K562 (cell line): ENCODE results near the gene ANAPC16. TPM values are rescaled to one million over a fixed set of nuclear protein-coding genes. Genes with fewer than 3 reads are reported as not detected.

Experiments used
- CBFA2T2 ChIP-seq: fragments of 450-650 bp; conservative IDR thresholded peaks from 2 replicates; pipeline ENCODE4 v1.6.1; 2017; ENCODE audit warnings: mild to moderate bottlenecking
- CTCF ChIP-seq, 3 experiments: IDR thresholded peaks in 2 of 3; conservative IDR thresholded peaks in 1 of 3; 2 replicates each; pipeline ENCODE4 v1.5.1; 2011 to 2012; ENCODE audit warnings: low read length in 3 of 3, mild to moderate bottlenecking in 3 of 3, control low read depth in 2 of 3, improper control_type of control experiment in 1 of 3, inconsistent platforms in 1 of 3, low read depth in 1 of 3, mixed read lengths in 1 of 3, moderate library complexity in 1 of 3; ENCODE audit not compliant: insufficient read depth in 2 of 3
- DNMT1 ChIP-seq: fragments of 450-650 bp; IDR thresholded peaks from 2 replicates; pipeline ENCODE4 v1.6.1; 2016; ENCODE audit warnings: antibody characterized with exemption, mild to moderate bottlenecking
- E2F3 ChIP-seq: fragments of 250-450 bp; sonication (Bioruptor Pico); IDR thresholded peaks from 2 replicates; pipeline ENCODE4 v1.4.0; 2020; ENCODE audit warnings: mild to moderate bottlenecking
- HDGF ChIP-seq: fragments of 450-650 bp; IDR thresholded peaks from 2 replicates; pipeline ENCODE4 v1.6.1; 2016
- HES1 ChIP-seq: fragments of 450-650 bp; IDR thresholded peaks from 2 replicates; pipeline ENCODE4 v1.6.1; 2016; ENCODE audit warnings: low read depth, mild to moderate bottlenecking, moderate library complexity
- ID3 ChIP-seq, 2 experiments: fragments of 250-450 bp in 1 of 2; fragments of 450-650 bp in 1 of 2; sonication (Bioruptor Pico) in 1 of 2; IDR thresholded peaks; 2 replicates each; pipeline versions ENCODE4 v1.6.1 to v1.8.0; 2016 to 2021; ENCODE audit warnings: mild to moderate bottlenecking in 2 of 2, moderate library complexity in 2 of 2, missing compliant biosample characterization in 1 of 2, missing genetic modification characterization in 1 of 2
- KDM1A ChIP-seq, 2 experiments: fragments of 450-650 bp; IDR thresholded peaks; 2 replicates each; pipeline ENCODE4 v1.6.1; 2016; ENCODE audit warnings: mild to moderate bottlenecking in 2 of 2
- MTA2 ChIP-seq: fragments of 450-650 bp; IDR thresholded peaks from 2 replicates; pipeline ENCODE4 v1.6.1; 2016; ENCODE audit warnings: low read depth
- NCOA1 ChIP-seq: fragments of 450-650 bp; IDR thresholded peaks from 2 replicates; pipeline ENCODE4 v1.6.1; 2016; ENCODE audit warnings: low read depth
- RB1 ChIP-seq: fragments of 450-650 bp; IDR thresholded peaks from 2 replicates; pipeline ENCODE4 v1.6.1; 2017; ENCODE audit warnings: low read depth, mild to moderate bottlenecking
- SNIP1 ChIP-seq: fragments of 450-650 bp; IDR thresholded peaks from 2 replicates; pipeline ENCODE4 v1.7.1; 2017; ENCODE audit warnings: low read depth, mild to moderate bottlenecking
- THAP7 ChIP-seq: fragments of 250-450 bp; sonication (Bioruptor Pico); IDR thresholded peaks from 2 replicates; pipeline ENCODE4 v1.5.0; 2021
- UBTF ChIP-seq, 2 experiments: IDR thresholded peaks; 2 replicates each; pipeline ENCODE4 v1.6.1; 2012; ENCODE audit warnings: improper control_type of control experiment in 2 of 2, low read depth in 2 of 2, low read length in 2 of 2, borderline replicate concordance in 1 of 2
- WHSC1 ChIP-seq: IDR thresholded peaks from one replicate; pipeline ENCODE4 v1.6.1; 2012; ENCODE audit warnings: low read length, control low read depth, inconsistent platforms
- ZFX ChIP-seq: sonication (generic); formaldehyde crosslinking; IDR thresholded peaks from 2 replicates; pipeline ENCODE4 v1.8.0; 2022; ENCODE audit warnings: mild to moderate bottlenecking, missing genetic modification reagents, moderate library complexity
- ZNF740 ChIP-seq, 3 experiments: fragments of 200-800 bp in 1 of 3; sonication (Bioruptor generic) in 1 of 3; sonication (generic) in 1 of 3; formaldehyde crosslinking in 1 of 3; IDR thresholded peaks; 2 replicates each; pipeline versions ENCODE4 v1.6.1 to v1.8.0; 2016 to 2022; ENCODE audit warnings: mild to moderate bottlenecking in 2 of 3, missing compliant biosample characterization in 2 of 3, missing genetic modification characterization in 2 of 3, missing genetic modification reagents in 1 of 3
- polyA plus RNA-seq, 8 experiments: library from polyadenylated mRNA; depleted of rRNA in 4 of 8; stranded (reverse) in 5 of 8; unstranded in 3 of 8; fragments of >200 nt; fragmentation: Nextera tagmentation in 2 of 8; fragmentation: Illumina TruSeq in 1 of 8; extraction: Ambion mirVana in 2 of 8; extraction: Trizol in 1 of 8; gene quantifications; 2 replicates each; pipeline versions ENCODE4 v1.2.1 to v1.2.3, GENCODE V29; 2011 to 2014; ENCODE audit warnings: inconsistent platforms in 1 of 8, missing spikeins in 1 of 8
- total RNA-seq, 7 experiments: library from RNA; depleted of rRNA in 6 of 7; stranded (reverse); fragments of >200 nt in 6 of 7; fragmentation: Illumina TruSeq in 2 of 7; extraction: Trizol in 2 of 7; gene quantifications; 2 replicates each; pipeline versions ENCODE4 v1.2.1 to v1.2.3, GENCODE V29; 2011 to 2021; ENCODE audit warnings: low replicate concordance in 1 of 7

Gene ANAPC16
- total and polyA plus RNA-seq, 9 of the 15 experiments (the other 6 are each of a cell fraction or from before 2014, with no cell fraction given), result 42.6 to 208 (median 108) TPM

GRCh38 chr10:72254813-72255568 is 39.2 kb downstream of the ANAPC16 start (continued):
- TF ChIP-seq KDM1A (IDR thresholded peaks at IDR 0.05), result peak in 1 of 2 experiments; percentile 74
- peak; percentile 51; the same call in 1 of the 2 replicates for TF ChIP-seq HDGF
- TF ChIP-seq DNMT1, result no peak
- peak in 2 of 3 experiments; percentile 26 to 52; a peak in 3 of 6 replicates for TF ChIP-seq CTCF (IDR thresholded peaks at IDR 0.05 in 2 of 3, conservative IDR thresholded peaks at IDR 0.05 in 1 of 3; ENCODE audit: insufficient read depth in 2 of 3, low read depth in 1 of 3, low read length in 3 of 3)
- TF ChIP-seq WHSC1, result no peak
- no peak for TF ChIP-seq THAP7 (CRISPR knock-in tag)
- peak; percentile 50 for TF ChIP-seq ZFX (CRISPR knock-in tag)
- no peak for TF ChIP-seq MTA2
- TF ChIP-seq SNIP1, result no peak
- peak; percentile 17; the same call in 1 of the 2 replicates for TF ChIP-seq RB1
- TF ChIP-seq HES1, result no peak
- TF ChIP-seq NCOA1, result peak; percentile 38; the same call in 1 of the 2 replicates
- TF ChIP-seq ZNF740 (CRISPR knock-in tag; IDR thresholded peaks at IDR 0.05), result no peak
- TF ChIP-seq ZNF740 (tag; IDR thresholded peaks at IDR 0.05), result peak in 1 of 2 experiments; percentile 49; a peak in 1 of 4 replicates
- 0 out of 4 replicates have a peak, but pooled peaks of 1 of the 2 experiments have one; percentile 42 for TF ChIP-seq UBTF (IDR thresholded peaks at IDR 0.05; ENCODE audit: borderline replicate concordance in 1 of 2, low read depth in 2 of 2, low read length in 2 of 2)
- no peak for TF ChIP-seq ID3 (CRISPR knock-in tag; IDR thresholded peaks at IDR 0.05)
- peak; percentile 63 for TF ChIP-seq ID3 (tag; IDR thresholded peaks at IDR 0.05)
- peak; percentile 69 for TF ChIP-seq E2F3 (CRISPR knock-in tag)
- TF ChIP-seq CBFA2T2, result peak; percentile 54
